ENCODE data around the gene ROBO3. TPM values are rescaled to one million over a fixed set of nuclear protein-coding genes. Genes with fewer than 3 reads are reported as not detected.
A peak's percentile ranks its signal among the peaks of the same experiment; 100 is the strongest.

Gene ROBO3
- total RNA-seq, 6 experiments from 2014 or later: 0.80 to 3.6 (median 1.8) TPM

GRCh38 chr11:124898263-124898680 lies 33.0 kb downstream of the ROBO3 start:
- DNase-seq (no peak), ATAC-seq (peak in 1 of 4 donors; percentile 3)
- intact Hi-C loops (cut with DNase I): no loop called here
- Histone ChIP-seq H3K27me3 (no peaks in the 10 kb centered on the region), H3K36me3 (no peaks in the 10 kb centered on the region), H3K4me1 (no peaks in the 10 kb centered on the region), H3K9me3 (no peaks in the 10 kb centered on the region), H3K27ac (peak overlapping the region in 1 of 3 donors; percentile 41), H3K4me3 (no peak overlapping the region)
- WGBS (ENCODE audit: insufficient coverage, low coverage, low lambda C conversion rate, missing lambda C conversion rate): 50% methylated on average over 3 of the region's 3 CpGs
- no peak for TF ChIP-seq CTCF (IDR thresholded peaks at IDR 0.05)
- TF ChIP-seq POLR2A (IDR thresholded peaks at IDR 0.05): no peak

- H3K4me3 ChIP-seq: no peak overlapping the region
- ATAC-seq (peak; percentile 61 to 72 (median 68)), DNase-seq (peak in 1 of 3 donors; percentile 55)
- peak overlapping the region in 1 of 3 donors; percentile 41 for H3K27ac ChIP-seq
- no peaks in the 10 kb centered on the region for H3K27me3 ChIP-seq
- intact Hi-C loops (cut with DNase I): no loop called here
- no peak for TF ChIP-seq POLR2A (IDR thresholded peaks at IDR 0.05)
- TF ChIP-seq CTCF (IDR thresholded peaks at IDR 0.05): no peak
- H3K9me3 ChIP-seq: no peaks in the 10 kb centered on the region
- H3K4me1 ChIP-seq: no peaks in the 10 kb centered on the region
- H3K36me3 ChIP-seq: no peaks in the 10 kb centered on the region
- 8% methylated on average over 2 of the region's 5 CpGs for WGBS (ENCODE audit: insufficient coverage, low coverage, low lambda C conversion rate, missing lambda C conversion rate)
Observed at GRCh38 chr11:124898711-124899110, 33.5 kb downstream of the ROBO3 start.

GRCh38 chr11:124899383-124900145 lies 34.3 kb downstream of the ROBO3 start:
- TF ChIP-seq CTCF (IDR thresholded peaks at IDR 0.05): no peak
- TF ChIP-seq POLR2A (IDR thresholded peaks at IDR 0.05): no peak
- ATAC-seq (no peak), DNase-seq (no peak)
- Histone ChIP-seq H3K36me3 (no peaks in the 10 kb centered on the region), H3K27me3 (no peaks in the 10 kb centered on the region), H3K4me3 (no peak overlapping the region), H3K9me3 (no peaks in the 10 kb centered on the region), H3K4me1 (no peaks in the 10 kb centered on the region), H3K27ac (no peak overlapping the region)
- 50% methylated on average over 6 of the region's 6 CpGs for WGBS (ENCODE audit: insufficient coverage, low coverage, low lambda C conversion rate, missing lambda C conversion rate)
- intact Hi-C loops (cut with DNase I): no loop called here

- DNase-seq: no peak
- TF ChIP-seq CTCF (IDR thresholded peaks at IDR 0.05) (no peak), POLR2A (IDR thresholded peaks at IDR 0.05) (no peak)
- peak overlapping the region in 1 of 3 donors; percentile 28 for H3K27ac ChIP-seq
- intact Hi-C loops (cut with DNase I): no loop called here
- H3K27me3 ChIP-seq: no peaks in the 10 kb centered on the region
- no peaks in the 10 kb centered on the region for H3K36me3 ChIP-seq
- ATAC-seq: peak; percentile 22 to 60 (median 28)
- no peaks in the 10 kb centered on the region for H3K9me3 ChIP-seq
- 53% methylated on average over 3 of the region's 5 CpGs for WGBS (ENCODE audit: insufficient coverage, low coverage, low lambda C conversion rate, missing lambda C conversion rate)
- no peaks in the 10 kb centered on the region for H3K4me1 ChIP-seq
- no peak overlapping the region for H3K4me3 ChIP-seq
Observed at GRCh38 chr11:124900464-124900863, 35.2 kb downstream of the ROBO3 start.
